Upper lobe of left lung (tissue), 4 donors: ENCODE measurements around the gene ENOX1.

Source experiments
- CTCF ChIP-seq, 6 experiments: fragments of 450-650 bp in 4 of 6; fragments of 200-600 bp in 2 of 6; sonication (generic) in 2 of 6; IDR thresholded peaks; one replicate each; pipeline ENCODE4 v1.5.1; 2016 to 2019; ENCODE audit warnings: antibody characterized with exemption in 6 of 6
- EP300 ChIP-seq, 4 donors: sonication (generic); formaldehyde crosslinking; IDR thresholded peaks; one replicate each; pipeline ENCODE4 v1.5.1; 2017; ENCODE audit warnings: antibody characterized with exemption in 4 of 4, control low read depth in 2 of 4
- POLR2A ChIP-seq, 4 donors: fragments of 450-650 bp; IDR thresholded peaks; one replicate each; pipeline ENCODE4 v1.5.1; 2016 to 2017; ENCODE audit warnings: antibody characterized with exemption in 4 of 4, mild to moderate bottlenecking in 2 of 4
- POLR2AphosphoS5 ChIP-seq, 2 donors: sonication (generic); formaldehyde crosslinking; IDR thresholded peaks; one replicate each; pipeline ENCODE4 v1.5.1; 2017; ENCODE audit warnings: antibody characterized with exemption in 2 of 2

GRCh38 chr13:43307921-43308433 is 478.8 kb downstream of the ENOX1 start:
- TF ChIP-seq POLR2A (IDR thresholded peaks at IDR 0.05) (no peak), CTCF (IDR thresholded peaks at IDR 0.05) (no peak), POLR2AphosphoS5 (IDR thresholded peaks at IDR 0.05) (no peak), EP300 (IDR thresholded peaks at IDR 0.05) (no peak)
